Measurements from ENCODE around the gene WNT8B.

Gene WNT8B

DNA sequence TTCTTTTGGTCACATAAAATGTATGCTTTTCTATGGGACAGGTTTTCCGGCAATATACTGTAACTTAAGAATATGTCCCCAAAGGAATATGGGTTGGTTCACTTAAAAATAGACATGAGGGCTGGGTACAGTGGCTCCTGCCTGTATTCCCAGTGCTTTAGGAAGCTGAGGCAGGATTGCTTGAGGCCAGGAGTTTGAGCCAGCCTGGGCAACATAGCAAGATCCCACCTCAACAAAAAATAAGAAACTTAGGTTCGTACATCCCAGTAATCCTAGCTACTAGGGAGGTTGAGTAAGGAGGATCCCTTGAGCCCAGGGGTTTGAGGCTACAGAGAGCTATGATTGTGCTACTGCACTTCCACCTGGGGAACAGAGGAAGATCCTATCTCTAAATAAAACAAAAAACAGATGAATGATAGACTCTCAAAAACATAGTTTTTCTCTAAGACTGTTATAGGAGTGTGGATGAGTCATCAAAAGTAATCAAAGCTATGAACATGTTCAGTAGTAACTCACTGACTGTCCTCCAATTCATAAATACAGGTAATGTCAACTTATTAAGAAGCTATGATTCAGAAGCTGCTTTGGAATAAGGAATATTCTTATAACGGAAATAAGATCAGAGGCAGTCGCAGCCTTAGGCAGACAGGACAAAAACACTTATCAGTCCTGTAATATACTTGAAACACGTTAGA is 59.4 kb downstream of the WNT8B start:
- no peak for DNase-seq

DNA sequence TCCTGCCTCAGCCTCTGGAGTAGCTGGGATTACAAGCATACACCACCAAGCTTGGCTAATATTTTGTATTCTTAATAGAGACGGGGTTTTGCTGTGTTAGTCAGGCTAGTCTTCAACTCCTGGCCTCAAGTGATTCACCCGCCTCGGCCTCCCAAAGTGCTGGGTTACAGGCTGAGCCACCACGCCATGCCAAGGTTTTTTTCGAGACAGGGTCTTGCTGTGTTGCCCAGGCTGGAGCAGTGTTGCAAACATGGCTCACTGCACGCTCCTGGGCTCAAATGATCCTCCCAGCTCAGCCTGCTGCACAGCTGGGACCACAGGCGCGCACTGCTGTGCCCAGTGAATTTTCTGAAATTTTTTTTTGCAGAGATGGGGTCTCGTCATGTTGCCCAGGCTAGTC is 60.1 kb downstream of the WNT8B start:
- DNase-seq: no peak

DNA sequence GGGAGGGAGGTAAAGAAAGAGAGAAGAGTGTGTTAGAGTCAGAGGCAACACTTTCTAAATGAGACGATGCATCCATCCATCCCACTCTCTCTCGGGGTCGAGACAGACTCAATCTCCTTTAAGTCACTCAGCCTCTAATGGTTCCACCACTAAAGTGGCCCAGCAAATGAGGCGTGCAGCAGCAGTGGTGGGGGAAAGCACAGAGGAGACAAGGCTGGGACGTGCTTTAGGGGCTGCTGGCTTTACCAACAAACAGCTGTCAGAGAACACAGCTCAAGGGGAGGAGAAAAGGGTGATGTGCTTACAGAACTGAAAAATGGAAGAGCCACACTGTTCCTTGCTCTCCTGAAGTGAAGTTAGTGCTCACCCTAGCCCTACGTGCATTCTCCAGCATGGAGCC is 61.4 kb downstream of the WNT8B start:
- DNase-seq: no peak

DNA sequence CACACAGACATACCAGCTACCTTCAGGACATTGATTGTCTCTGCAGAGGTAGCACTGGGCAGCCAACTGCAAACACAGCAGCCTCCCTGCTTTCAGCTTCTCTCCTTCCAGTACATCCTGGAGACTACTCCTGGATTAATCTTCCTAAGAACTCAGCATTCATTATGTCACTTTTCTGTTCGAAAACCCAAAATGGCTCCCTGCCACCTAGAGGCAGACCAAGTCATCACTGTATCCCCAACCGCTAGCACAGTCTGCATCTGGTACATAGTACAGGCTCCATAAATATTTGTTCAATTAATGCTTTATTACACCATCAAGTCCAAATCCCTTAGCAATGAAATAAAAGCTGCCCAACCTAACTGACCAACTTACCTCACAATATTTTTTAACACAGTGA is 61.8 kb downstream of the WNT8B start:
- DNase-seq: no peak

DNA sequence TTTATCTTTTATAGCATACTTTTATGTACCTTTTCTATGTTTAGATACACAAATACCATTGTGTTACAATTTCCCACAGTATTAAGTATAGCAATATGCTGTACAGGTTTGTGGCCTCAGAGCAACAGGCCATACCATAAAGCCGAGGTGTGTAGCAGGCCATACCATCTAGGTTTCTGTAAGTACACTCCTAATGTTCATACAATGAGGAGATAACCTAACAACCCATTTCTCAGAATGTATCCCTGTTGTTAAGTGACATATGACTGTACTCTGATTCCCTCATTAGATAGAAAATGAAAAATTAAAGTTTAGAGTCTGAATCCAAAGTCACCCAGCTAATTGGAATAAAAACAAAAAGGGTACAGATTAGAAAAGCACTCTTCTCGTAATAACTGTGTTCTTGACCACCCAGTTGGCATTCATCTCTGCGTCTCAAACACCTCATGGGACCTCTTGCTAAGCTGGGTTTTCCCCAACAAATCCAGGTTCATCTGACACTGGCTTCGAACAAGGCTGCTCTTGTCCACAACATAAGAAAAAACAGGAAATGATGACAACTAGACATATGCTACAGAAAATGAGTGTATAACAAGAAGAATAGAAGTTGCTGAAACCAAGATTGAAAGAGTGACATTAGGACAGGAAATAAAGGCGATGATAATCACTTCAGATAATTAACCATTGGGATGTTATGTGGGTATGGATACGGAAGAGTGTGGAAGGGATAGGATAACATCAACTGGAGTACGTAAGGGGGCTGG is 65.5 kb downstream of the WNT8B start:
- DNase-seq: peak in 1 of 2 donors; percentile 18

DNA sequence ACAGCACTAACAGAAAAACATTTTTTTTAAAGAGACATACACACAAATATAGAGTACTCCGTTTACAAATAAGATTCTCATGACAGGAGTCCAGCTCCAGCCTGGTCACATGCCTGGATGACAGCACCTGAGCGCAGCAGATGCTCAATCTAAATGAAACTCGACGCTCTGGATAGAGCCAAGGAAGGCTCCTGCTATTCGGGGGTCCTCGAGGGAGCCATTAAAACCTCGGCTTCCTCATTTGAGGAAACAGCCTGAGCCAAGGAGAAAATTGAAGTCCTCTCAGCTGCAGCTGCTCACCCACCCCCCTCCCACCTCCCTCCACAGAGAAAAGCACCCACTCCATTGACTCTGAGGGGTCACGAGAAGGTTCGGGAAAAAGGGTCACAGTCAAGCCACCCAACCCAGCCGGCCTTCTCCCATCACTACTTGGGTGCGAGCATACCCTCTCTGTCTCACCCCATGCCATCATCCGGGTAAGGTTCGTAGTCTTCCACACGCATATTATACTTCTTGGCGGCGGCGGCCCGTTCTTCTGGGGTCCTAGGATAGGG is 66.2 kb downstream of the WNT8B start:
- DNase-seq: peak in 1 of 2 donors; percentile 10

DNA sequence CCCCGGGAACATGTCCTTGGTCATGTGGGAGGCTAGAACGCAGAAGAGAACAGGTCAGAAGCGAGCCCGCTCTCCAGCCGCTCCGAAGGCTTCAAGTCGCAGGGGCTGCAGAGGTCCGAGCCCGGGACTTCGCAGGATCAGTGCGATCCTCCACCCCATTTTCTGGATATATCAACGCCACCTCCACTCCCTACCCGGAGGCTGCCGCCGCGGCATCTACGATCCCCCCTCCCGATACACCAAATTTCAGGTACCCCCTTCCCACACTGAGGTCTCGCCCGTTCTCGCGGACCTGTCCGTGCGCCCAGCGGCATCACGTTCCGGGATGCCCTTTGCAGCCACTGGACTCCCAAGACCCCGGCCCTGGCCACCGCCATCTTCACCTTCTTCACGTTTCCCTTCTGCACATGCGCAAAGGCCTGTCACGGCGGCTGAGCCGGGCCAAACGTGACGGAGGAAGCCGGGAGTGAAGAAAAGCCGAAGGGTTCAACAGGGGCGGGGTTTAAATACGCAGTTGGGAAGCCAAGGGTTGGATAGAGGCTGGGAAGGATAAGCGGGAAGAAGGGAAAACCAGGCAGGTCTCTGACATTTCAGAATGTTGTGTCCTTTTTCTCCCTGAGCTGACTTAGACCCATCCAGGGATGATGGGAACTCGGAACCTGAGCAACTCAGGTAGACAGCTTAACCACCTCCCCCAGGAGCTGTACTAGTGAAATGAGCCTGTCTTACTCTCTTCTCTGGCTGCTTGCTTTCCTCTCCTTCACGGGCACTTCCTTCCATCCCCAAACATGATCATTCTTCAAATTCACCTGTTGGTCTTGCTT is 66.9 kb downstream of the WNT8B start, which contains the start of gene NDUFB8:
NDUFB8 (minus strand) TSS at position 397 of the 824 bp plus-strand sequence; CDS start at position 377, 20 bp downstream.
- DNase-seq: peak; percentile 75 to 91

DNA sequence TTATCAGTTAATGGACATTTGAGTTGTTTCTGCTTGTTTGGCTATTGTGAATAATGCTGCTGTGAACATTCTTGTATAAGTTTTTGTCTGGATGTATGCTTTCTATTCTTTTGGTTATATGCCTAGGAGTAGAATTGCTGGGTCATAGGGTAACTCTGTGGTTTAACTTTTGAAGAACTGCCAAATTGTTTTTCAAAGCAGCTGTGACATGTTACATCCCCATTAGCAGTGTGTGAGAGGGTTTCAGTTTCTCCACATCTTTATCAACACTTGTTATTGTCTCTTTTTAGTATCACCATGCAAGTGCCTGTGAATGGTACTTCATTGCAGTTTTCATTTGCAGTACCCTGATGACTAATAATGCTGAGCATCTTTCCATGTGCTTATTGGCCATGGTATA is 69.0 kb downstream of the WNT8B start:
- DNase-seq: no peak
